Muscle of arm (tissue), 12 donors: ENCODE results near the gene SLCO1B3. TPM values are rescaled to one million over a fixed set of nuclear protein-coding genes. Genes with fewer than 3 reads are reported as not detected.

ENCODE experiments used
- DNase-seq: peaks from one replicate; pipeline ENCODE4 v3.0.0-alpha.2; 2013
- polyA plus RNA-seq, 12 donors: library from polyadenylated mRNA; unstranded; fragments of 120-200 nt; gene quantifications; one replicate each; pipeline ENCODE4 v1.2.1, GENCODE V29; 2013; ENCODE audit not compliant: insufficient read length in 12 of 12

The SLCO1B3 gene
- polyA plus RNA-seq, 12 donors, result 0.12 to 0.63 TPM; not detected in 10

DNA sequence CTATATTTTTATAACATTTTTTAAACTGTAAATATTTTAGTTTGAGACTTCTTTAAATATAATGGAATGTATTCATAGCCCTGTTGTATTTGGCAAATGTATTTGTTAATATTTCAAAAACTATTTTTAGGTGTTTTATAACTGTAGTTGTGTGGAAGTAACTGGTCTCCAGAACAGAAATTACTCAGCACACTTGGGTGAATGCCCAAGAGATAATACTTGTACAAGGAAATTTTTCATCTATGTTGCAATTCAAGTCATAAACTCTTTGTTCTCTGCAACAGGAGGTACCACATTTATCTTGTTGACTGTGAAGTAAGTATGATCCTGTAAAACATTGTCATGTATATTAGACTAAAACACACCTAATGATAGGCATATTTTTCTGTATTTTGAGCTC lies 72.8 kb downstream of the SLCO1B3 start:
- no peak for DNase-seq

- no peak for DNase-seq
Measured at GRCh38 chr12:20885116-20885515, 74.6 kb downstream of the SLCO1B3 start.

DNA sequence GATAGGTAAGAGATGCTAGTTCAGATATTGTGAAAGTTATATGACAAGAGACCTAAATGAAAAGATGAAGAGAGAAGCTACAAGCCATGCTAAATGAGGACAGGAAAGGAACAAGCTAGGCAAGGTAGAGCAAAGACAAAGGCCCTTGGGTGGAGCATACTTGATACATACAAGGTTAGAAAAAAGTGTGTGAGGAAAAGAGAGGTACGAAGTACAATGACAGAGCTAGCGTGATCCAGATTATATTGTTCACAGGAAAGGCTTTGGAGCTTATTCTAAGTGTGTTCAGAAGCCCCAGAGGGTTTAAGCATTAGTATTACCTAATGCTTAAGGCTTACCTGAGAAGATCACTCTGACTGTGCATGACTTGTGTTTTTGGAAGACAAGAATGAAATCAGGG lies 75.0 kb downstream of the SLCO1B3 start:
- DNase-seq, result no peak

- DNase-seq, result no peak
Measured at GRCh38 chr12:20917269-20917668, 106.8 kb downstream of the SLCO1B3 start.

- DNase-seq, result no peak
Measured at GRCh38 chr12:20917819-20918218, 107.3 kb downstream of the SLCO1B3 start.

GRCh38 chr12:20931894-20932293 lies 121.4 kb downstream of the SLCO1B3 start:
- no peak for DNase-seq

GRCh38 chr12:20946732-20947131 lies 136.2 kb downstream of the SLCO1B3 start:
- DNase-seq, result no peak

GRCh38 chr12:20950248-20950647 lies 139.7 kb downstream of the SLCO1B3 start:
- no peak for DNase-seq

- no peak for DNase-seq
Measured at GRCh38 chr12:20963303-20963702, 152.8 kb downstream of the SLCO1B3 start.

- no peak for DNase-seq
Measured at GRCh38 chr12:20963762-20964161, 153.3 kb downstream of the SLCO1B3 start.

Other genes starting within 250 kb of the SLCO1B3 start
- 1 to 10 TPM in 2 of 12 donors, under 1 TPM in 8, not detected in 2; 0.12 to 1.1 (median 0.32) TPM for gene SLCO1C1, start 115.4 kb upstream of the SLCO1B3 start, polyA plus RNA-seq